H1 (cell line): ENCODE results near the gene HM13. TPM values are rescaled to one million over a fixed set of nuclear protein-coding genes. Genes with fewer than 3 reads are reported as not detected.

Experiments used
- ASH2L ChIP-seq: fragments of 200-600, 300-600 bp; sonication (generic); IDR thresholded peaks from one replicate; pipeline ENCODE4 v1.7.1; 2017; ENCODE audit warnings: low read length
- BACH1 ChIP-seq: IDR thresholded peaks from 2 replicates; pipeline ENCODE4 v1.6.1; 2012; ENCODE audit warnings: low read length, improper control_type of control experiment
- CHD1 ChIP-seq: IDR thresholded peaks from 2 replicates; pipeline ENCODE4 v1.6.1; 2012; ENCODE audit warnings: low read depth, low read length, improper control_type of control experiment
- CREB1 ChIP-seq: IDR thresholded peaks from 2 replicates; pipeline ENCODE4 v1.6.1; 2012; ENCODE audit warnings: inconsistent platforms
- CTBP2 ChIP-seq: IDR thresholded peaks from 2 replicates; pipeline ENCODE4 v1.7.0; 2011; ENCODE audit warnings: borderline replicate concordance, mild to moderate bottlenecking, moderate library complexity, mixed read lengths, low read length; ENCODE audit not compliant: insufficient read depth, insufficient read length
- EGR1 ChIP-seq: IDR thresholded peaks from 2 replicates; pipeline ENCODE4 v1.6.1; 2011; ENCODE audit warnings: low read depth, low read length, borderline replicate concordance
- GABPA ChIP-seq: IDR thresholded peaks from 2 replicates; pipeline ENCODE4 v1.6.1; 2011; ENCODE audit warnings: mild to moderate bottlenecking, low read length, moderate library complexity, borderline replicate concordance; ENCODE audit not compliant: insufficient read depth
- GTF2F1 ChIP-seq: IDR thresholded peaks from 2 replicates; pipeline ENCODE4 v1.6.1; 2012; ENCODE audit warnings: low read depth, low read length, improper control_type of control experiment, borderline replicate concordance
- KDM4A ChIP-seq: IDR thresholded peaks from one replicate; pipeline ENCODE4 v1.7.1; 2012; ENCODE audit warnings: low read depth, mild to moderate bottlenecking, moderate library complexity, low read length, inconsistent platforms; ENCODE audit not compliant: severe bottlenecking
- PHF8 ChIP-seq: fragments of 200-600 bp; sonication (generic); conservative IDR thresholded peaks from 2 replicates; pipeline ENCODE4 v1.7.1; 2012; ENCODE audit warnings: low read depth, mild to moderate bottlenecking, inconsistent platforms, low read length, moderate library complexity
- POLR2A ChIP-seq, 2 experiments: IDR thresholded peaks; 1 replicate in 1 of 2; 2 replicates in 1 of 2; pipeline ENCODE4 v1.6.1; 2011; ENCODE audit warnings: low read depth in 2 of 2, low read length in 2 of 2, mild to moderate bottlenecking in 2 of 2; ENCODE audit errors: control extremely low read depth in 1 of 2
- POLR2AphosphoS5 ChIP-seq: IDR thresholded peaks from 2 replicates; pipeline ENCODE4 v1.6.1; 2011; ENCODE audit warnings: low read depth, low read length
- RXRA ChIP-seq: IDR thresholded peaks from 2 replicates; pipeline ENCODE4 v1.6.1; 2011; ENCODE audit warnings: low read depth, mild to moderate bottlenecking, low read length, moderate library complexity; ENCODE audit not compliant: insufficient read depth
- SIRT6 ChIP-seq: IDR thresholded peaks from one replicate; pipeline ENCODE4 v1.7.1; 2012; ENCODE audit warnings: low read length, inconsistent platforms
- SIX5 ChIP-seq: IDR thresholded peaks from 2 replicates; pipeline ENCODE4 v1.6.1; 2011; ENCODE audit warnings: mild to moderate bottlenecking, low read depth, low read length
- SP1 ChIP-seq: IDR thresholded peaks from 2 replicates; pipeline ENCODE4 v1.6.1; 2011; ENCODE audit warnings: low read depth, low read length
- TBP ChIP-seq: IDR thresholded peaks from 2 replicates; pipeline ENCODE4 v1.6.1; 2011; ENCODE audit warnings: low read depth, low read length, improper control_type of control experiment
- YY1 ChIP-seq: IDR thresholded peaks from 2 replicates; pipeline ENCODE4 v1.6.1; 2011; ENCODE audit warnings: low read depth, mild to moderate bottlenecking, low read length
- ZNF274 ChIP-seq: IDR thresholded peaks from 2 replicates; pipeline ENCODE4 v1.7.0; 2012; ENCODE audit warnings: low read length, borderline replicate concordance; ENCODE audit errors: extremely low read depth
- polyA plus RNA-seq, 7 experiments: library from polyadenylated mRNA; depleted of rRNA in 3 of 7; stranded (reverse) in 5 of 7; unstranded in 2 of 7; fragments of >200 nt in 5 of 7; fragments of 200-250 nt in 2 of 7; gene quantifications; 1 replicate in 5 of 7; 2 replicates in 1 of 7; 4 replicates in 1 of 7; pipeline versions ENCODE4 v1.2.1 to v1.2.3, GENCODE V29; 2011 to 2013; ENCODE audit warnings: missing spikeins in 2 of 7, mixed read lengths in 2 of 7
- total RNA-seq: library from RNA; stranded (reverse); fragmentation: NEBNext Ultra II Directional; extraction: Animal tissue kit (Norgen Biotek cat#: 25700); gene quantifications from 2 replicates; pipeline ENCODE4 v1.2.1, GENCODE V29; 2021
- TF ChIP-seq, protein P1 (sequence below): IDR thresholded peaks from 2 replicates; pipeline ENCODE4 v1.6.1; 2011; ENCODE audit warnings: low read depth, mild to moderate bottlenecking, low read length; ENCODE audit not compliant: insufficient read depth
- TF ChIP-seq, protein P2 (sequence below): IDR thresholded peaks from 2 replicates; pipeline ENCODE4 v1.6.1; 2012; ENCODE audit warnings: low read length, inconsistent platforms
- TF ChIP-seq, protein P3 (sequence below): IDR thresholded peaks from 2 replicates; pipeline ENCODE4 v1.6.1; 2011; ENCODE audit warnings: low read length, improper control_type of control experiment

HM13 gene
- total and polyA plus RNA-seq, 2 of the 8 experiments (the other 6 are each of a cell fraction or from before 2014, with no cell fraction given) = 118 to 183 TPM

DNA sequence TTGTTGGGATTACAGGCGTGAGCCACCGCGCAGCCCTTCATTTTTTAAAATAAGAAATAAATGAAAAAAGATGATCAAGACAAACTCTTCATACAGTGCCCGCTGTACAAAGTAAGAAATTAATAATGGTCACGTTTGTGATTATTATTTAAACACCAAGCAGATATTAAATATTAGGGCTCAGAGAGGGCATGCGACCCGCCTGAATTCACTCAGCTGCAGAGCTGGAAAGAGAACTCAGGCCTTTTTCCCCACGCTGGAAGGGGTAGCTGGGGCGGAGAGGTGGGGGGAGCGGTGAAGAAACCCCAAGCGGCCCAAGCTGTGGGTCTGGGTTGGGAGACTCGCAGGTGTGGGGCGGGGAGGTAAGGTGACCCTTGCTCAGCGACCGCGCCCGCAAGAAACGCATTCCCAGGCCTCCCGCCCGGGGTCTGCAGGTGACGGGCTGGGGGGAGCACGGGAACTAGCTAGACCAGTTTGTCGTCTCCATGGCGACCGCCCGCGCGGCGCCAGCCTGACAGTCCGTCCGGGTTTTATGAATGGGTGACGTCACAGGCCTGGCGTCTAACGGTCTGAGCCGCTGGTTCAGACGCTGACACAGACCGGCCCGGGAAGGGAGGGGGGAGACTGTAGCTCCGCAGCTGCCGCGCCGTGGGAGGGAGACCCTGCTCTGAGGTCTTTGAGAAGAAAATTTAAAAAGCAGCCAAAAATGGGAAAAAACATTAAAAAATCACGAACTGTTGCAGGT, 89.8 kb downstream of the HM13 start (continued):
- no peak for TF ChIP-seq ZNF274
- no peak for TF ChIP-seq SIX5
- TF ChIP-seq, protein P1, sequence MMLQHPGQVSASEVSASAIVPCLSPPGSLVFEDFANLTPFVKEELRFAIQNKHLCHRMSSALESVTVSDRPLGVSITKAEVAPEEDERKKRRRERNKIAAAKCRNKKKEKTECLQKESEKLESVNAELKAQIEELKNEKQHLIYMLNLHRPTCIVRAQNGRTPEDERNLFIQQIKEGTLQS = no peak
- TF ChIP-seq SP1 = peak; percentile 94
- TF ChIP-seq POLR2A (IDR thresholded peaks at IDR 0.05; ENCODE audit: control extremely low read depth in 1 of 2, low read depth in 2 of 2, low read length in 2 of 2) = peak in 1 of 2 experiments; percentile 70; a peak in 1 of 3 replicates
- peak; percentile 80; the same call in 1 of the 2 replicates for TF ChIP-seq POLR2AphosphoS5
- no peak for TF ChIP-seq KDM4A
- peak; percentile 96 for TF ChIP-seq CREB1
- TF ChIP-seq, protein P2, sequence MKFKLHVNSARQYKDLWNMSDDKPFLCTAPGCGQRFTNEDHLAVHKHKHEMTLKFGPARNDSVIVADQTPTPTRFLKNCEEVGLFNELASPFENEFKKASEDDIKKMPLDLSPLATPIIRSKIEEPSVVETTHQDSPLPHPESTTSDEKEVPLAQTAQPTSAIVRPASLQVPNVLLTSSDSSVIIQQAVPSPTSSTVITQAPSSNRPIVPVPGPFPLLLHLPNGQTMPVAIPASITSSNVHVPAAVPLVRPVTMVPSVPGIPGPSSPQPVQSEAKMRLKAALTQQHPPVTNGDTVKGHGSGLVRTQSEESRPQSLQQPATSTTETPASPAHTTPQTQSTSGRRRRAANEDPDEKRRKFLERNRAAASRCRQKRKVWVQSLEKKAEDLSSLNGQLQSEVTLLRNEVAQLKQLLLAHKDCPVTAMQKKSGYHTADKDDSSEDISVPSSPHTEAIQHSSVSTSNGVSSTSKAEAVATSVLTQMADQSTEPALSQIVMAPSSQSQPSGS = peak; percentile 95
- peak; percentile 97 for TF ChIP-seq CTBP2
- no peak for TF ChIP-seq RXRA
- no peak for TF ChIP-seq SIRT6
- no peak for TF ChIP-seq EGR1
- TF ChIP-seq CHD1 = no peak
- no peak; the same call in 1 of the 2 replicates for TF ChIP-seq GABPA
- TF ChIP-seq YY1 = peak; percentile 65; the same call in 1 of the 2 replicates
- no peak for TF ChIP-seq GTF2F1
- TF ChIP-seq PHF8 = no peak
- peak; percentile 68 for TF ChIP-seq TBP
- TF ChIP-seq, protein P3, sequence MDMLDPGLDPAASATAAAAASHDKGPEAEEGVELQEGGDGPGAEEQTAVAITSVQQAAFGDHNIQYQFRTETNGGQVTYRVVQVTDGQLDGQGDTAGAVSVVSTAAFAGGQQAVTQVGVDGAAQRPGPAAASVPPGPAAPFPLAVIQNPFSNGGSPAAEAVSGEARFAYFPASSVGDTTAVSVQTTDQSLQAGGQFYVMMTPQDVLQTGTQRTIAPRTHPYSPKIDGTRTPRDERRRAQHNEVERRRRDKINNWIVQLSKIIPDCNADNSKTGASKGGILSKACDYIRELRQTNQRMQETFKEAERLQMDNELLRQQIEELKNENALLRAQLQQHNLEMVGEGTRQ = no peak
- TF ChIP-seq BACH1 = 0 out of 2 replicates have a peak, but pooled peaks have one; percentile 7
- TF ChIP-seq ASH2L = no peak
